HG03520 (cell line): ENCODE measurements around the gene MISP.
"Not testable (repeated sequence)": the region's sequence is repeated elsewhere in the genome, so short reads cannot be mapped to it uniquely, and the experiment has no call there.

Source experiments
- ATAC-seq: cut with Tn5 transposase; IDR thresholded peaks from one replicate; pipeline ENCODE4 v1.9.1; 2021; ENCODE audit warnings: mild to moderate bottlenecking, moderate library complexity; ENCODE audit not compliant: unreplicated experiment

MISP gene

GRCh38 chr19:750640-751423 is at the start of gene MISP:
TSS of gene MISP (plus strand) at chr19:751112. CDS start at chr19:756947, 5,835 bp downstream.
- ATAC-seq, result no peak

GRCh38 chr19:702847-703246 is 48.1 kb upstream of the MISP start:
- ATAC-seq, result not testable (repeated sequence)

GRCh38 chr19:703329-703650 is 47.6 kb upstream of the MISP start:
- no peak for ATAC-seq

DNA sequence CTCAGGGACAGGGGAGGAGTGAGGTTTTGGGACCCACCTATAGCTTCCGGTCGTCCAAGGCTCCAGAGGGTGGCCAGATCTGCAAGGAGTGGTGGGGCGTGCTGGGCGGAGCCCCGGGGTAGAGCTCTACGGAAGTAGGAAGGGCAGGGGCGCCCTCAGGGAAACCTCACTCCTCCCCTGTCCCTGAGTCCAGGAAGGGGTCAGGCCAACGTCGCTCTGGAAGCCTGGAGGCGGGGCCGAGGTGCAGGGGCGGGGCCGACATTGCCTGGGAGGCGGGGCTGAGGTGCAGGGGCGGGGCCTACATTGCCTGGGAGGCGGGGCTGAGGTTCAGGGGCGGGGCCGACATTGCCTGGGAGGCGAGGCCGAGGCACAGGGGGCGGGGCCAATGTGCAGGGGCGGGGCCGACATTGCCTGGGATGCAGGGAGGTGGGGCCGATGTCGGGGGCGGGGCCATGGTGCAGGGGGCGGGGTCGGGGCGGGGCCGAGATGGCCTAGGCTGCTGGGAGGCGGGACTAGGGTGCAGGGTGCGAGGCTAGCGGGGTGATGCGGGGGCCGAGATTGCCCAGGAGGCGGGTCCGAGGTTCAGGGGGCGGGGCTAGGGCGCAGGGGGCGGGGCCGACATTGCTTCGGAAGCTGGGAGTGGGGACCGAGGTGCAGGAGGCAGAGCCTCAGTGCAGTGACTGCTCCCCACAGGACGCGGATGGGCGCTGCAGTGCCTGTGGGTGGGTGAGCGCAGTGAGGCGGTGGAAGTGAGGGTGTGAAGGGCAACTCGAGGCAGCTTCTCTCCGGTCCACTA is 47.1 kb upstream of the MISP start:
- ATAC-seq, result no peak

- ATAC-seq, result no peak
These were observed 46.5 kb upstream of the MISP start for GRCh38 chr19:704447-704741.

DNA sequence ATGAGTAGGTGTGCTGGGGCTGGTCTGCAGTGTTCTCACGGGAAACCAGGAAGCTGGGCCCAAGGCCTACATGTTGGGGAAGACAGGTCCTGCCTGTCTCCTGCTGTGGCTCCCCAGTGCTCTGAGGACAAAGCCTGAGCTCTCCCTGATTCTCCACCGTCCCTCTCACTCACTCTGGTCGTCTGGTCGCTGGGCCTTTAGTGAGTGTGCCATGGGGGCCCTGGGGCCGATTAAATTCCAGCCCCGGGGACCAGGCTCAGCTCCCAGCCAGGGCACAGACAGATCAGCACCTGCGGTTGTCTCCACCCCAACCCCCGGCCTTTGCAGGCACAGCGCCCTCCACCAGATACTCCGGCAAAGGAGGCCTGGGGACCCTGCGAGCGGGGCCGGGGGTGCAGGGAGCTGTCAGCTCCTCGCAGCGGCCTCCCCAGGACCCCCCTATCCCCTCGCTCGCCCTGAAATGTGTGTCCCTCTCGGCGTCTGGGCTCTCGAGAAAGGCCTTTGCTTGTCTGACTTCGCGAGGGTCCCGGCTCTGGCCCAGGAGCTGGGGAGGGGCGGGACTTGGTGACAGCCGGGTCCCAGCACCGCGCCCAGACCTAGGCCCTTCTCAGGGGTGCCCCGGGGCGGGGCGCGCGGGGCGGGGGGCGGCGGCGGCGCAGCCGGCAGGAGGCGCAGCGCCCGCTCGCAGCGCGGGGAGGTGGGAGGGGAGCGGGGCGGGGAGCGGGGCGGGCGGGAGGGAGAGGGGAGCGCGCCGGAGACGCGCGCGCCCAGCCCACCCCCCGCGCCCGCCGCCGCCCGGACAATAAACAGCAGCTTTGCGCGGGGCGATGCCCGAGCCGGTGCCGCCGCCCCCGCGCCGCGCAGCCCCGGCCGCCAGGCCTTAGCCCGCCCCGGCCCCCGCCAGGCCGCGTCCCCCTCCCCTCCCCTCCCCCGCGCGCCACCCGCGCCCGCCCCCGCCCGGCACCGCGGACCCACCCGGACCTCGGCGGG is 42.5 kb upstream of the MISP start, which contains the start of gene PALM:
Gene PALM, plus strand, starts transcription at position 782 of the 990 bp plus-strand sequence. CDS start 212 bp downstream, outside the sequence.
- ATAC-seq, result no peak

DNA sequence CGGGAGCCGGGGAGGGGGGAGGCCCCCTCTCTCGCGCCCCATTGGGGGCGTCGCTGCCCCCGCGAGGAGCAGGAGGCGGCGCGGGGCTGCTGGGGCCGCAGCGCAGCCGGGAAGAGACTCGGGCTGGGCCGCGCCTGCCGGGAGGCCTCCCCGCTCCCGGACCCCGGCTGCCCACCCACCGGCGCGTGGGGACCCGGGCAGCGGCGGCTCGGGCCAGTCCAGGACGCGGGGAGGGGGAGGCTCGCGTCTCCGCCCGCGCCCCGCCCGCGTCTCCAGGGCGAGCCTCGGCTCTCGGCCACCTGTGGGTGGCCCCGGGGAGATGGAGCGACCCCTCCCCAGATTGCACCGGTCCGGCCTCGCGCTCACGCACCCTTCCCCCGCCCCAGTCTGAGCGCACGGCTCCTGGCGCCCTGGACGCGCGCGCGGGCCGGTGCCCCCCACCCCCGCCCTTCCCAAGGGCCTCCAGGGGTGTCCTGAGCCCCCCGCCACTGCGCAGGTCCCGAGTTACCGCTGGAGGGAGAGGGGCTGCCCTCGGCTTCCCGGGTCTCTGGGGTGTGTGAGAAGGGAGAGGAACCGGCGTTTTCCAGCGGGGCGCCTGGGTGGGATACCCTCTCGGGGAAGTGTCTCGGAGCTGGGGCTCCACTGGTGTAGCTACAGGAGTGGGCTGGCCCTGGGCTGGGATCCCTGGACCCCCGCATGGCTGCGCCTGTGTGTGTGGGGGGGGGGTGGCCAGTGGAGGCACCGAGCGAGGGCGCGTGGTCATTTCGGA is 41.5 kb upstream of the MISP start:
- ATAC-seq, result no peak

DNA sequence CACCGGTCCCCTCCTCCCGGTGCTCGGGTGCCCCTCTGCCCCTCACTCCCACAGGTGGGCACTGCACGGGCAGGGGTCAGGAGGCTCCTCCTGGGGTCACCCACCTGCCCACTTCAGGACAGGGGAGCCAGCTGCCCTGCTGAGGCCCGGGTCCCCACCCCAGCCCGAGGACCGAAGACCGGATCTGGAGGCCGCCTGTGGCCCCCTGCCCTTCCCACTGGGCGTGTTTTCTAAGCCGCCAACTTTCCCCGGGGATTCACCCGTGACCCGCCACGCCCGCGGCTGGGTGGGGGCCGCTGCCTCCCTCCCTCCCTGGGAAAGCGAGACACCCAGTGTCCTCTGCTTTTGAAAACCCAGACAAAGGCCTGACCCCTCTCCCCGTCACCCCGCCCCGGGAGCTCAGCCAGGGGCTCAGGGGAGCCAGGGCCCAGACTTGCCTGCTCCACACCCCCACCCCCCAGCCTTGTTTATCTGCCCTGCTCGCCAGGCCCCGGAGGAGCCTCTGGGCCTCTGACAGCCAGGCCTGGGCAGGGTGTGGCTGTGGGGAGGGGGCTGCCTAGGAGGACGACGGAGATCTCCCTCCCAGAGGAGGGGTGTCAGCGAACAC is 40.8 kb upstream of the MISP start:
- ATAC-seq, result no peak

DNA sequence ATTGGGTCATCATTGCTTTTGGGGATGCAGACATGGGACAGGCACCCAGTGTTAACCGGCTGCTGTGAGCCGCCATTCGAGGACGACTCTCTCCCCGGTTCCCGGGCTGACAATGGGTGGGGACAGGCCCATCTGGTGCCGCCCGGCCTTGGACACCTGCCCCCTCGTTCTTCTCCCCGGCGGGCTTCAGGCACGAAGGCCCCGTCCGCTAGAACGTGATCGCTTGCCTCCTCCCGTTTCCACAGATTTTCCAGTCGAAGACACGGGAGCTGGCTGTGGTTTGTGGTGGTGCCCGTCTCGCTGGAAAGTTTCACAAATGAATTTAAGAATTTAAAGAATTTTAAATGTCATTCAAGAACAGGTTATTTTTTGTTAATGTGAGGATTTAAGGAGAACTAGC is 40.1 kb upstream of the MISP start:
- ATAC-seq, result no peak

GRCh38 chr19:711254-711653 is 39.7 kb upstream of the MISP start:
- no peak for ATAC-seq

DNA sequence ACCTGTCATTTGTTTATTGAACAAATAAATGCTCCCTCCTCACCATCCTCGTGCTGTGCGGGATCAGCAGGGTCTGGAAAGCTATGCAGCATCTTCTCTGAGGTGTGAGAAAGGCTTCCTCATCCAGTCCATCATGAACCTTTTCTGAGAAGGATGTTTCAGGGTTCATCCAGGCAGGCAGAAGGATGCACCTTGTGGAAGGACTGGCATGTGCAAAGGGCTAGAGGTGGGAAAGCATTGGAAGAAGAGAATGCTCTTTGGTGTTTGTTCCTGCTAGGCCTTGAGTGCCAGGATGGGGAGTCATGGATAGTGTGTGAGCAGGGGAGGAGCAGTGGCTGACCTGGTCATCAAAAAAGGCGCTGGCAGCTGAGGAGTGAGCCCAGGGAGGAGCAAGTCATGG is 35.6 kb upstream of the MISP start:
- no peak for ATAC-seq

DNA sequence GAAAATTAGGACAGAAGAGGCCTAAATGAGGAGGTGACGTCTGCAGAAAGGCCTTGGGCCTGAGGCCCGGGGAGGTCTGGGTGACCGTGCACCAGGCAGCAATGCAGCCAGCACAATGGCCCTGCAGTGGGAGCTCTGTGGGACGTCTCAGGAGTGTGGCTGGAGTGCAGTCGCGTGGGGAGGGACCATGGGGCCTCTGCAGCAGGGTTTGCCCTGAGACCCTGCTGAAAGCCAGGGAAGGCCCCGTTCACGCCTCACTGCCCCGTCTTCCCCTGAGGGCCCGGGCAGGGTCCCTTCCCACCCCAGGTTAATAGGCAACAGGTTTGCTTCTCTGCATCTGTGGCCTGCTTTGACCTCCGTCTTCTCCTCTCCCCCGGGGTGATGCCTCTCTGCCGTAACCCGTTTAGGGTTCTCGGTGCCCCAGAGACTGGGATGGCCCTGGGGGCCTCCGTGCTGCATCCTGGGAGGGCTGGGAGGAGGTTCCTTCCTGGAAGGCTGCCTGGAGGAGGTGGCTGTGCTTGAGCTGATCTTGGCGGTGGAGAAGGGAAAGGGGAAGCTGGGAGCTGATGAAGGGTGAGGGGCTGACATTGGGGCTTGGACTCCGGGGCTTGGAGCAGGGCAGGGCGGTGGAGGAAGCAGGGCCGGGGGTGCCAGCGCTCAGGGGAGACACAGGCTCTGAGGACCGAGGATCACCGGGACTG is 32.5 kb upstream of the MISP start:
- ATAC-seq, result no peak

GRCh38 chr19:718991-719512 is 31.9 kb upstream of the MISP start:
- no peak for ATAC-seq

GRCh38 chr19:719636-720344 is 31.1 kb upstream of the MISP start:
- no peak for ATAC-seq

- ATAC-seq, result no peak
These were observed 30.4 kb upstream of the MISP start for GRCh38 chr19:720345-721160.

DNA sequence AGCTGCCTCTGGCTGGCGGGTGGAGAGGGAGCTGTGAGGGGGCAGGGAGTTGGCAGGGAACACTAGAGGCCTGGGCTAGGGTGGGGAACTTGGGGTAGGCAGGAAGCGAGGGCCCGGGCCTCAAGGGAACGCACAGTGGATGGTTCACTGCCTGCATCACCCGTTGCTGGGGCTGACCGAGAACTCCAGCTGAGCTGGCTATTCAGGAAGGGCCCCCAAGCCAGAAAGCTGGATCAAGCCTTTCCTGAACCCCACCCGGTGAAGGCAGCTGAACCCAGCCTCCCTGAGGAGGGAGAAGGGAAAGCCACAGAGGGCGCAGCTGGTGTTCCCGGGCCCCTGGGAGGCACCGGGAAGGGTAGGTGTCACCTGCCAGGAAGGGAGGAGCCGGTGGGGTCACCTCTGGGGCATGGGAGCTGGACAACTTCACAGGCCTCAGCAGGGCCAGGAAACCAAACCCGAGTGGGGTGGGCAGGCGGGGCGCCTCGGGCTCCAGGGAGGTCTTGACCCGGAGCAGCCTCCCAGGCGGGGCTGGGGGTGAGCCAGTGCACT is 28.3 kb upstream of the MISP start:
- no peak for ATAC-seq

DNA sequence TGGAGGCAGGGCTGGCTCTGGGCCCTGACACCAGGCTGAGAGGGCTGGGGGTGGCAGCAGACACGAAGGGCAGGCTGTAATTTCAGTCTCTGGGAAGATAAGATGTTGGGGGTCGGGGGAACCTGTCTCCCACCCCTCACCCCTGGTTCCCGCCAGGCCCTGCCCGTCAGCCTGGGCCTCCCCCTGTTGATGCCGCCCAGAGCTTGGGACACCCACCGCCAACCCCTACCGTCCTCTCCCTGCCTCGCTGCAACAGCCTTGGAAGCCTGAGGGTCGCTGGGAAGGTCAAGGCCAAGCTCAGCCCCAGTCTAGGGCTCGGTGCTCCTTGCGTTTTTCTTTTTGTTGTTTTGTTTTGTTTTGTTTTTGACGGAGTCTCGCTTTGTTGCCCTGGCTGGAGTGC is 27.7 kb upstream of the MISP start:
- ATAC-seq, result no peak

DNA sequence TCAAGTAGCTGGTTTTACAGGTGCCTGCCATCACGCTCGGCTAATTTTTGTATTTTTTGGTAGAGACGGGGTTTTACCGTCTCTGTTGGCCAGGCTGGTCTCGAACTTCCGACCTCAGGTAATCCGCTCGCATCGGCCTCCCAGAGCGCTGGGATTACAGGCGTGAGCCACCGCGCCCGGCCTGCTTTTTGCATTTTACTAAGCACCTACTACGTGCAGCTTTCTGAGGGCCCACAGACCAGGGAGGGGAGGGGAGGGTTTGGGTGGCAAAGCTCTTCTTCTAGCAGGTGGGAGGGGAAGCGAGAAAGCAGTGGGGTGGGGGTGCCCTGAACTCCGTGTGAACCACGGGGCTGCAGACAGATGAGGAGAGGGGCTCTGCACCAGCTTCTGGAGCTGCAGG is 27.2 kb upstream of the MISP start:
- ATAC-seq, result no peak
